Common myeloid progenitor, CD34-positive (primary cell): ENCODE data around the gene FTCD.
A peak's percentile ranks its signal among the peaks of the same experiment; 100 is the strongest.

Source experiments
- CTCF ChIA-PET: fragments of 350-600 bp; sonication (Branson Sonifier 250); formaldehyde crosslinking; loops from one replicate; lab custom pipeline; 2021; ENCODE audit warnings: antibody characterized with exemption; lab: Charles Lee
- POLR2A ChIA-PET: fragments of 350-600 bp; sonication (Branson Sonifier 250); formaldehyde crosslinking; loops from one replicate; lab custom pipeline; 2021; ENCODE audit warnings: antibody characterized with exemption; lab: Charles Lee
- DNase-seq, 3 donors: peaks; one replicate each; pipeline versions ENCODE4 v3.0.0 to v3.0.0-alpha.2; 2013
- H3K27ac ChIP-seq, 2 experiments: 1 replicate in 1 of 2; 2 replicates in 1 of 2; pipeline ENCODE4 v1.7.0; 2013; ENCODE audit warnings: inconsistent platforms in 2 of 2, low read length in 2 of 2, mild to moderate bottlenecking in 2 of 2, low read depth in 1 of 2, moderate library complexity in 1 of 2; ENCODE audit not compliant: severe bottlenecking in 2 of 2, insufficient read depth in 1 of 2, poor library complexity in 1 of 2
- H3K27me3 ChIP-seq, 5 experiments: replicated peaks in 2 of 5; 1 replicate in 3 of 5; 2 replicates in 2 of 5; pipeline versions ENCODE4 v1.6.1 to v1.7.0; 2013; ENCODE audit warnings: low read length in 4 of 5, mild to moderate bottlenecking in 2 of 5, moderate library complexity in 2 of 5, inconsistent platforms in 1 of 5; ENCODE audit not compliant: insufficient read depth in 5 of 5, control insufficient read depth in 4 of 5
- H3K36me3 ChIP-seq, 4 experiments: 1 replicate in 2 of 4; 2 replicates in 2 of 4; pipeline versions ENCODE4 v1.6.1 to v1.7.0; 2013; ENCODE audit warnings: low read length in 3 of 4, control low read depth in 1 of 4, mild to moderate bottlenecking in 1 of 4; ENCODE audit not compliant: control insufficient read depth in 4 of 4, insufficient read depth in 4 of 4
- H3K4me1 ChIP-seq, 4 experiments: 1 replicate in 3 of 4; 2 replicates in 1 of 4; pipeline versions ENCODE4 v1.6.1 to v1.7.1; 2013; ENCODE audit warnings: low read length in 3 of 4, mild to moderate bottlenecking in 3 of 4, control low read depth in 1 of 4, inconsistent platforms in 1 of 4, moderate library complexity in 1 of 4; ENCODE audit not compliant: control insufficient read depth in 4 of 4, insufficient read depth in 4 of 4; ENCODE audit errors: control extremely low read depth in 1 of 4
- H3K4me3 ChIP-seq, 7 experiments: 1 replicate in 4 of 7; 2 replicates in 3 of 7; pipeline versions ENCODE4 v1.5.1 to v1.7.0; 2013; ENCODE audit warnings: mild to moderate bottlenecking in 7 of 7, low read length in 6 of 7, moderate library complexity in 6 of 7, inconsistent platforms in 2 of 7, low read depth in 2 of 7, control low read depth in 1 of 7; ENCODE audit not compliant: insufficient read depth in 4 of 7, control insufficient read depth in 1 of 7; ENCODE audit errors: extremely low read depth in 1 of 7
- H3K9me3 ChIP-seq, 5 experiments: 1 replicate in 4 of 5; 2 replicates in 1 of 5; pipeline versions ENCODE4 v1.6.1 to v1.7.1; 2013; ENCODE audit warnings: low read length in 4 of 5, mild to moderate bottlenecking in 2 of 5, inconsistent platforms in 1 of 5, low read depth in 1 of 5, moderate library complexity in 1 of 5; ENCODE audit not compliant: control insufficient read depth in 4 of 5, insufficient read depth in 2 of 5; ENCODE audit errors: control extremely low read depth in 1 of 5
- WGBS: methylation state at CpG from one replicate; pipeline ENCODE4 v1.1.5; 2013; ENCODE audit not compliant: insufficient coverage; 5-methylcytosine and 5-hydroxymethylcytosine counted together

Gene FTCD

DNA sequence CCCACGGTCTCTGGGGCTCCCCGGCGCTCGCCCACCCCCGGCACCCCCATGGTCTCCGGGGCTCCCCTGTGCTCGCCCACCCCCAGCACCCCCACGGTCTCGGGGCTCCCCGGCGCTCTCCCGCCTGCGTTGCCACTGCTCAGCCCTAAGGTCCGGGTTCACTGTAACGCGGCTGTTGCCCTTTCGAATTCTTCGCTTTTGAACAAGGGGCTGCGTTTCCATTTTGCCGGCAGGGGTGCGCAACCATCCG lies 5.2 kb upstream of the FTCD start:
- DNase-seq, result peak in 1 of 3 donors; percentile 61
- Histone ChIP-seq H3K27ac (no peak overlapping the region), H3K9me3 (peaks cover 0 to 5% (median 0%) of the 10 kb centered on the region in 5 experiments), H3K4me3 (no peak overlapping the region), H3K4me1 (peaks cover 0 to 2% (median 0%) of the 10 kb centered on the region in 4 experiments), H3K27me3 (no peaks in the 10 kb centered on the region), H3K36me3 (peaks cover 0 to 6% (median 1%) of the 10 kb centered on the region in 4 experiments)
- ChIA-PET POLR2A (interaction anchor here (0.6 kb wide), 1 partner anchor 21 kb away, joined by 3 read pairs; no protein-coding TSS in a partner anchor), CTCF (no interaction called here)
- 98% methylated on average over 17 of the region's 22 CpGs for WGBS

DNA sequence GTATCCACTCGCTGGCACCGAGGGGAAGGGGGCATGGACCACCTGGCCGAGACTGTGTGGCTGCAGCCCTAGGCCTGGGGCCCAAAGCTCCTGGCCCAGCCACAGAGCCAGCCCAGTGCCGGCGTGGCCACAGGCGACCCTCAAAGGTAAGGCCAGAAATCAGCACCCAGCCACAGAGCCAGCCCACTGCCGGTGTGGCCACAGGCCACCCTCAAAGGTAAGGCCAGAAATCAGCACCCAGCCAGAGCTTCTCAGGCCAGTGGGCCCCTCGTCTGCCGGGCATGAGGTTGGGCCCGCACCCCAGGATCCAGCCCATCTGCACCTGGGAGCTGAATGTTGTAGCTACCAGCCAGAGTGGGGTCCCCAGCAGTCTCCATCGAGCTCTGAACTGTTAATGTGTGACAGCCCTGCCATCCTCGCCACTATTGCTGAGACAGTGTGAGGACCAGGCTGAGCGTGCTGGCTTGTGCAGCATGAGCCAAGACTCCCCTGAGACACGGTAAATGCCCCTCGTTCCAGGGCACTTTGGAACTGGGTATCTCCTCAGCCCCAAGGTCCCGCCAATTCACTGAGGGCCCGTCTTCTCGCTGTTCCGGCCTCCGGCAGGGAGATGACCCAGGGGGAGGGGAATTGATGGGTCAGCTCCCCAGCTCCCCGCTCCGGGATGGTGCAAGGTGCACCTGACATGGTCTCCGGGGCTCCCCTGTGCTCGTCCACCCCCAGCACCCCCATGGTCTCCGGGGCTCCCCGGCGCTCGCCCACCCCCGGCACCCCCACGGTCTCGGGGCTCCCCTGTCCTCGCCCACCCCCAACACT lies 4.7 kb upstream of the FTCD start:
- Histone ChIP-seq H3K36me3 (peaks cover 0 to 6% (median 1%) of the 10 kb centered on the region in 4 experiments), H3K4me1 (peaks cover 0 to 2% (median 0%) of the 10 kb centered on the region in 4 experiments), H3K27ac (no peak overlapping the region), H3K9me3 (peaks cover 0 to 5% (median 0%) of the 10 kb centered on the region in 5 experiments), H3K27me3 (no peaks in the 10 kb centered on the region), H3K4me3 (no peak overlapping the region)
- 99% methylated on average over 27 of the region's 32 CpGs for WGBS
- DNase-seq, result peak in 1 of 3 donors; percentile 19
- CTCF ChIA-PET, result no interaction called here
- POLR2A ChIA-PET, result interaction anchor here (0.6 kb wide), 1 partner anchor 21 kb away, joined by 3 read pairs; no protein-coding TSS in a partner anchor

DNA sequence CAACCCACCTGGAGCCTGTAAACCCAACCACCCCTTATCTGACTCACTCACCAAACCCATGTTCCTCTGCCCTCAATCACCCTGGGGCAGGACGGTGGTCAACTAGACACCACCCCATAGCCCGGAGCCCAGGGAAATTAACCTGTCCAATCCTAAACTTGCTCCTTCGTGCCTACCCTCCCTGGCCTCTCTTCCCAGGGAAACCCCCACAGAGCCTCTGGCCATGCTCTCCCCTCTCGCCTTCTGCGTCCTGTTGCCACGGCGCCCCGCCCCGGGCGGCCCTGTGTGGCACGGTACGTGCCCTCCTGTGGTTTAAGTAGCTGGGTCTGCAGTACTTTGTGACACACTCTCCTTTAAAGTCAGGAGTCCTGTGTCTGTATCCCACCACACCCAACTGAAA lies 4.0 kb upstream of the FTCD start:
- WGBS, result 99% methylated on average over 11 of the region's 12 CpGs
- ChIA-PET CTCF (interaction anchor here (1.5 kb wide), 1 partner anchor 10 kb away, joined by 5 read pairs; no protein-coding TSS in a partner anchor), POLR2A (no interaction called here)

DNA sequence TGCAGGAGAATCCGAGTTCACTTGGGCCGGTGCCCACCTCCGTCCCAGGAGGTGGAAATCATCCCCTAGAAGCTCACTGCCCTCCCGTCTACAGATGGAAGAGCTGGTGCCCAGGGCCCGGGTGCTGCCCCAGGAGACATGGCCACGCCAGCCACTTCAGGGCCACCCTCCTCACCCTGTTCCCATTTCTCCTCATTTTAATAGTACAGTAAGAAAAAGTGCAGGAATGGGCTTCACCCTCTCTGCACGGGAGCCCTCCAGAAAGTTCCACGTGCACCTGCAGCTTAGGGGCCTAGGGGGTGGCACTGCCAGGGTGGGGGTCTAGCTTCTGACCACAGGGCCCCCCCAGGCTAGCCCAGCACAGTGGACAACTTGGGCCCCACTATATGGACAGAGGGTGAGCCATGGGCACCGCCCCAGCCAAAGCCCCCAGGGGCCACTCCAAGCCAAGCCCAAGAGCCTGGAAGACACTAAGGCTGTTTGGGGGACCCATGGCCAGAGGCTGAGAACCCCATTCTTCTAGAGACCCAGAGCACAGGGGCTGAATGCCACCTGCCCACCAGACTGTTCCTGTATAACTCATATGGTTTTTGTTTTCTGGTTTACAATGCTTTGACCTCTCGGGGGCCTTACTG lies 3.4 kb upstream of the FTCD start:
- Histone ChIP-seq H3K4me3 (no peak overlapping the region), H3K9me3 (peaks cover 0 to 5% (median 0%) of the 10 kb centered on the region in 5 experiments), H3K4me1 (peaks cover 0 to 2% (median 0%) of the 10 kb centered on the region in 4 experiments), H3K27ac (no peak overlapping the region), H3K27me3 (no peaks in the 10 kb centered on the region), H3K36me3 (peaks cover 0 to 6% (median 1%) of the 10 kb centered on the region in 4 experiments)
- WGBS, result 97% methylated on average over 9 of the region's 10 CpGs
- ChIA-PET CTCF (interaction anchor here (0.8 to 1.5 kb wide), 2 partner anchors 9 to 15 kb away, joined by 3 to 5 read pairs; no protein-coding TSS in a partner anchor), POLR2A (no interaction called here)
- DNase-seq, result no peak

More for the DNA sequence above, 4.0 kb upstream of the FTCD start:
- Histone ChIP-seq H3K27me3 (no peaks in the 10 kb centered on the region), H3K36me3 (peaks cover 0 to 6% (median 1%) of the 10 kb centered on the region in 4 experiments), H3K4me3 (no peak overlapping the region), H3K27ac (no peak overlapping the region), H3K4me1 (peaks cover 0 to 2% (median 0%) of the 10 kb centered on the region in 4 experiments), H3K9me3 (peaks cover 0 to 5% (median 0%) of the 10 kb centered on the region in 5 experiments)
- no peak for DNase-seq

- no peak overlapping the region for H3K27ac ChIP-seq
- peaks cover 0 to 9% (median 5%) of the 10 kb centered on the region in 4 experiments for H3K4me1 ChIP-seq
- 95% methylated on average over 14 of the region's 15 CpGs for WGBS
- ChIA-PET POLR2A (no interaction called here), CTCF (interaction anchor here (0.8 to 1.5 kb wide), 2 partner anchors 8 to 15 kb away, joined by 3 to 5 read pairs; no protein-coding TSS in a partner anchor)
- H3K36me3 ChIP-seq, result peaks cover 0 to 6% (median 1%) of the 10 kb centered on the region in 4 experiments
- H3K9me3 ChIP-seq, result peaks cover 0 to 5% (median 0%) of the 10 kb centered on the region in 5 experiments
- no peaks in the 10 kb centered on the region for H3K27me3 ChIP-seq
- no peak overlapping the region for H3K4me3 ChIP-seq
- DNase-seq, result no peak
These were observed 2.6 kb upstream of the FTCD start for GRCh38 chr21:46157987-46158451.

DNA sequence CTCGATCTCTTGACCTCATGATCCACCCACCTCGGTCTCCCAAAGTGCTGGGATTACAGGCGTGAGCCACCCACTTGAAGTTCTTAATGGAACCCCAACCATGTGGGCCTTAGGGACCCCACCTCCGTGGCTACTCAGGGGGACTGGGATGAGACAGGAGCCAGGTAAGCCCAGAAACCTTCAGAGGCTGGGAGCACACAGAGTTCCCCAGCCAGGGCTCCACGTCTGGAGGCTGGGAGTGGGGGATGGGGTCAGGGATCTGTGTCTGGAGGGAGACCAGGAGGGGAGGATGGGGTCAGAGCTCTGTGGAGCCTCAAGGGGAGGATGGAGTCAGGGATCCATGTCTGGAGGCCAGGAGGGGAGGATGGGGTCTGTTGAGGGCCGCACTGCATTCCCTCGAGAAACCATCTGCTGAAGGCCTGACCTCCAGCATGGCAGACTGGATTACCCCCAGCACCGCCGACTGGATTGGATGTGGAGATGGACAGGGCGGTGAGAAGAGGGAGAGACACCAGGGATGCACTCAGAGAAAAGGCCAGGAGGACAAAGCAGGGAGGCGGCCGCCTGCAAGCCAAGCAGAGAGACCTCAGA lies 2.1 kb upstream of the FTCD start:
- Histone ChIP-seq H3K9me3 (peaks cover 0 to 5% (median 0%) of the 10 kb centered on the region in 5 experiments), H3K27me3 (no peaks in the 10 kb centered on the region), H3K4me1 (peaks cover 0 to 11% (median 5%) of the 10 kb centered on the region in 4 experiments), H3K36me3 (peaks cover 0 to 6% (median 1%) of the 10 kb centered on the region in 4 experiments), H3K4me3 (no peak overlapping the region), H3K27ac (no peak overlapping the region)
- ChIA-PET POLR2A (no interaction called here), CTCF (interaction anchor here (1.5 kb wide), 1 partner anchor 8 kb away, joined by 5 read pairs; no protein-coding TSS in a partner anchor)
- WGBS, result 100% methylated on average over 9 of the region's 12 CpGs
- no peak for DNase-seq
